Measurements from ENCODE around the gene BANK1. TPM values are rescaled to one million over a fixed set of nuclear protein-coding genes. Genes with fewer than 3 reads are reported as not detected.

BANK1 gene
- total RNA-seq, 3 donors from 2014 or later: 0.98 to 13.3 (median 2.0) TPM

- intact Hi-C loops (cut with DNase I; ENCODE audit: low total_unique reads): no loop called here
- Histone ChIP-seq H3K4me1 (no peaks in the 10 kb centered on the region), H3K36me3 (no peaks in the 10 kb centered on the region), H3K27ac (no peak overlapping the region), H3K9me3 (peaks cover 0 to 9% of the 10 kb centered on the region in 2 donors), H3K4me3 (no peak overlapping the region), H3K27me3 (no peaks in the 10 kb centered on the region)
- TF ChIP-seq, protein P1, sequence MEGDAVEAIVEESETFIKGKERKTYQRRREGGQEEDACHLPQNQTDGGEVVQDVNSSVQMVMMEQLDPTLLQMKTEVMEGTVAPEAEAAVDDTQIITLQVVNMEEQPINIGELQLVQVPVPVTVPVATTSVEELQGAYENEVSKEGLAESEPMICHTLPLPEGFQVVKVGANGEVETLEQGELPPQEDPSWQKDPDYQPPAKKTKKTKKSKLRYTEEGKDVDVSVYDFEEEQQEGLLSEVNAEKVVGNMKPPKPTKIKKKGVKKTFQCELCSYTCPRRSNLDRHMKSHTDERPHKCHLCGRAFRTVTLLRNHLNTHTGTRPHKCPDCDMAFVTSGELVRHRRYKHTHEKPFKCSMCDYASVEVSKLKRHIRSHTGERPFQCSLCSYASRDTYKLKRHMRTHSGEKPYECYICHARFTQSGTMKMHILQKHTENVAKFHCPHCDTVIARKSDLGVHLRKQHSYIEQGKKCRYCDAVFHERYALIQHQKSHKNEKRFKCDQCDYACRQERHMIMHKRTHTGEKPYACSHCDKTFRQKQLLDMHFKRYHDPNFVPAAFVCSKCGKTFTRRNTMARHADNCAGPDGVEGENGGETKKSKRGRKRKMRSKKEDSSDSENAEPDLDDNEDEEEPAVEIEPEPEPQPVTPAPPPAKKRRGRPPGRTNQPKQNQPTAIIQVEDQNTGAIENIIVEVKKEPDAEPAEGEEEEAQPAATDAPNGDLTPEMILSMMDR (IDR thresholded peaks at IDR 0.05): no peak
- TF ChIP-seq POLR2A (IDR thresholded peaks at IDR 0.05) (no peak), POLR2AphosphoS5 (IDR thresholded peaks at IDR 0.05) (no peak)
- no peak for DNase-seq (ENCODE audit: low spot score in 2 of 2)
Measured at GRCh38 chr4:101762534-101762933, 28.0 kb upstream of the BANK1 start.

GRCh38 chr4:101763576-101763975 lies 27.0 kb upstream of the BANK1 start:
- H3K36me3 ChIP-seq: no peaks in the 10 kb centered on the region
- H3K4me3 ChIP-seq: no peak overlapping the region
- no peaks in the 10 kb centered on the region for H3K4me1 ChIP-seq
- H3K27ac ChIP-seq: no peak overlapping the region
- no peak for DNase-seq (ENCODE audit: low spot score in 2 of 2)
- peaks cover 0 to 19% of the 10 kb centered on the region in 2 donors for H3K9me3 ChIP-seq
- TF ChIP-seq, protein P1 (IDR thresholded peaks at IDR 0.05): no peak
- TF ChIP-seq POLR2A (IDR thresholded peaks at IDR 0.05) (no peak), POLR2AphosphoS5 (IDR thresholded peaks at IDR 0.05) (no peak)
- intact Hi-C loops (cut with DNase I; ENCODE audit: low total_unique reads): no loop called here
- H3K27me3 ChIP-seq: no peaks in the 10 kb centered on the region

DNA sequence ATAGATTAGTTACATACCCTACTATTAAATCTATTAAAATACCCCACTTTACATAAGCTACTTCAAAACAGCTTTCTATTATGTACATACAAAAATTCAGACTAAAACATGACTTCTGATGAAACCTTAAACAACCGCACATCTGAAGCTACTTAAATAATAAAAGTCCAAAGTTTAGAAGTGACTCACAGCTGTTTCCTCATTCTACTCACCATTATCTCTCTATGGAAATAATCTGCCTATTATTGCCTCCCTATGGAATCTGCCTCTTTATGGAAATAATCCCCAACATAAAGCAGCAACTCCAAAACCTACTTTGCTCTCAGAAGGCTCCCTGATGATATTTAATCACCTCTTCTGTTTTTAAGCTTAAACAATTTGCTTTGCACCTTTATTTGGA lies 15.7 kb upstream of the BANK1 start:
- Histone ChIP-seq H3K27ac (no peak overlapping the region), H3K4me3 (no peak overlapping the region), H3K27me3 (no peaks in the 10 kb centered on the region), H3K36me3 (no peaks in the 10 kb centered on the region), H3K9me3 (peaks cover 5 to 8% of the 10 kb centered on the region in 2 donors), H3K4me1 (no peaks in the 10 kb centered on the region)
- DNase-seq (ENCODE audit: low spot score in 2 of 2): no peak
- intact Hi-C loops (cut with DNase I; ENCODE audit: low total_unique reads): no loop called here
- TF ChIP-seq POLR2AphosphoS5 (IDR thresholded peaks at IDR 0.05): no peak
- TF ChIP-seq, protein P1 (IDR thresholded peaks at IDR 0.05): no peak

- Histone ChIP-seq H3K27me3 (no peaks in the 10 kb centered on the region), H3K36me3 (no peaks in the 10 kb centered on the region), H3K27ac (no peak overlapping the region), H3K9me3 (peaks cover 0 to under 1% of the 10 kb centered on the region in 2 donors), H3K4me1 (no peaks in the 10 kb centered on the region), H3K4me3 (no peak overlapping the region)
- intact Hi-C loops (cut with DNase I; ENCODE audit: low total_unique reads): no loop called here
- TF ChIP-seq POLR2AphosphoS5 (IDR thresholded peaks at IDR 0.05) (no peak), POLR2A (IDR thresholded peaks at IDR 0.05) (no peak)
- TF ChIP-seq, protein P1 (IDR thresholded peaks at IDR 0.05): no peak
- DNase-seq (ENCODE audit: low spot score in 2 of 2): no peak
Measured at GRCh38 chr4:101777431-101777830, 13.1 kb upstream of the BANK1 start.

DNA sequence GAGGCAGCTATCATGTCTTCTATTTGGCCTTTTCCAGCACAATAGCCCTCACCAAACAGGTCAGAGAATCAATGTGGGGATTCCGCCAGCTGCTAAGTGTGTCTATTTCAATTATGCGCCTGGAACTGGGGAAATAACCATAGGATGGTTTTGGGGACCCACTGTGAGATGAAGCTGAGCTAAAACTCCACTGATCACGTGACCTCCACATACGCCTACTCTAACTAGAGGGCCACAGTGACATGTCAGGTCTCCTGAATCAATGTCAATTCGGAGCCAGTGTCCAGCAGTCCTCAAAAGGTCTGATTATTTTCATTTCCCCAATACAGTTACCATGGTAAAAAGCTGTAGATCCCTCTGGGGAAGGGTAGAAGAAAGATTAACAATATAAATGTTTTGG lies 10.2 kb upstream of the BANK1 start:
- H3K27me3 ChIP-seq: no peaks in the 10 kb centered on the region
- H3K36me3 ChIP-seq: no peaks in the 10 kb centered on the region
- no peaks in the 10 kb centered on the region for H3K4me1 ChIP-seq
- intact Hi-C loops (cut with DNase I; ENCODE audit: low total_unique reads): no loop called here
- no peak for DNase-seq (ENCODE audit: low spot score in 2 of 2)
- H3K9me3 ChIP-seq: no peaks in the 10 kb centered on the region
- H3K27ac ChIP-seq: no peak overlapping the region
- TF ChIP-seq POLR2A (IDR thresholded peaks at IDR 0.05) (no peak), POLR2AphosphoS5 (IDR thresholded peaks at IDR 0.05) (no peak)
- TF ChIP-seq, protein P1 (IDR thresholded peaks at IDR 0.05): no peak
- H3K4me3 ChIP-seq: no peak overlapping the region

All from breast epithelium (tissue), 4 donors.